HepG2 (cell line): ENCODE data around the gene NELFCD. TPM values are rescaled to one million over a fixed set of nuclear protein-coding genes. Genes with fewer than 3 reads are reported as not detected.

Experiments
- BORCS8-MEF2B ChIP-seq: sonication (generic); formaldehyde crosslinking; IDR thresholded peaks from 2 replicates; pipeline ENCODE4 v1.8.0; 2022; ENCODE audit warnings: mild to moderate bottlenecking, missing genetic modification reagents
- CSRNP1 ChIP-seq: sonication (generic); formaldehyde crosslinking; IDR thresholded peaks from 2 replicates; pipeline ENCODE4 v1.8.1; 2023; ENCODE audit warnings: mild to moderate bottlenecking, missing genetic modification reagents
- CTCF ChIP-seq: sonication (generic); formaldehyde crosslinking; IDR thresholded peaks from 2 replicates; pipeline ENCODE4 v1.5.0; 2020; ENCODE audit warnings: mild to moderate bottlenecking, missing genetic modification reagents, moderate library complexity
- ISX ChIP-seq: sonication (generic); formaldehyde crosslinking; conservative IDR thresholded peaks from 2 replicates; pipeline ENCODE4 v1.5.0; 2020; ENCODE audit warnings: missing genetic modification reagents
- KDM2A ChIP-seq: sonication (generic); formaldehyde crosslinking; IDR thresholded peaks from 2 replicates; pipeline ENCODE4 v1.4.0; 2020; ENCODE audit warnings: low read depth, missing genetic modification reagents, borderline replicate concordance
- KLF6 ChIP-seq: IDR thresholded peaks from 2 replicates; pipeline ENCODE4 v1.8.0; 2016; ENCODE audit warnings: missing biosample characterization, missing genetic modification reagents
- MXD1 ChIP-seq: sonication (generic); formaldehyde crosslinking; IDR thresholded peaks from 2 replicates; pipeline ENCODE4 v1.4.0; 2020; ENCODE audit warnings: mild to moderate bottlenecking, missing genetic modification reagents
- PLSCR1 ChIP-seq: sonication (generic); formaldehyde crosslinking; IDR thresholded peaks from 2 replicates; pipeline ENCODE4 v1.5.0; 2020; ENCODE audit warnings: missing genetic modification reagents, mild to moderate bottlenecking, borderline replicate concordance
- POLR2G ChIP-seq: fragments of 200-400 bp; formaldehyde crosslinking; IDR thresholded peaks from 2 replicates; pipeline ENCODE4 v1.6.1; 2018; ENCODE audit warnings: mild to moderate bottlenecking, low read depth, low read length, moderate library complexity
- STAT5B ChIP-seq: sonication (generic); formaldehyde crosslinking; IDR thresholded peaks from 2 replicates; pipeline ENCODE4 v1.4.0; 2020; ENCODE audit warnings: missing genetic modification reagents
- TIGD3 ChIP-seq: sonication (generic); formaldehyde crosslinking; IDR thresholded peaks from 2 replicates; pipeline ENCODE4 v1.5.1; 2020; ENCODE audit warnings: mild to moderate bottlenecking, missing genetic modification reagents, borderline replicate concordance
- ZBTB8A ChIP-seq: sonication (generic); formaldehyde crosslinking; IDR thresholded peaks from 2 replicates; pipeline ENCODE4 v1.4.0; 2020; ENCODE audit warnings: mild to moderate bottlenecking, low read depth, missing genetic modification reagents, borderline replicate concordance
- ZFP62 ChIP-seq: sonication (generic); formaldehyde crosslinking; IDR thresholded peaks from 2 replicates; pipeline ENCODE4 v1.4.0; 2020; ENCODE audit warnings: missing genetic modification reagents
- ZNF101 ChIP-seq: sonication (generic); formaldehyde crosslinking; IDR thresholded peaks from 2 replicates; pipeline ENCODE4 v1.4.0; 2020; ENCODE audit warnings: mild to moderate bottlenecking, low read depth, missing genetic modification reagents, borderline replicate concordance
- ZNF562 ChIP-seq: sonication (generic); formaldehyde crosslinking; IDR thresholded peaks from 2 replicates; pipeline ENCODE4 v1.8.0; 2022; ENCODE audit warnings: missing genetic modification reagents, borderline replicate concordance
- ZNF564 ChIP-seq: sonication (generic); formaldehyde crosslinking; IDR thresholded peaks from 2 replicates; pipeline ENCODE4 v1.8.1; 2023; ENCODE audit warnings: mild to moderate bottlenecking, missing genetic modification reagents
- ZNF781 ChIP-seq: sonication (generic); formaldehyde crosslinking; IDR thresholded peaks from 2 replicates; pipeline ENCODE4 v1.5.1; 2020; ENCODE audit warnings: borderline replicate concordance, mild to moderate bottlenecking, missing genetic modification reagents; ENCODE audit errors: not compliant biosample characterization
- polyA plus RNA-seq, 8 experiments: library from polyadenylated mRNA; depleted of rRNA in 3 of 8; stranded (reverse) in 7 of 8; unstranded in 1 of 8; fragments of >200 nt; fragmentation: Illumina TruSeq in 4 of 8; extraction: Trizol in 4 of 8; gene quantifications; 2 replicates each; pipeline versions ENCODE4 v1.2.1 to v1.2.3, GENCODE V29; 2011 to 2016; ENCODE audit warnings: low read depth in 4 of 8, missing spikeins in 1 of 8, mixed read lengths in 1 of 8; ENCODE audit not compliant: insufficient read depth in 1 of 8
- total RNA-seq, 5 experiments: library from RNA; depleted of rRNA; stranded (reverse); fragments of >200 nt; fragmentation: Illumina TruSeq; extraction: Trizol; gene quantifications; 2 replicates each; pipeline ENCODE4 v1.2.3, GENCODE V29; 2016; ENCODE audit warnings: low read depth in 1 of 5

The NELFCD gene
- total and polyA plus RNA-seq, 2 of the 13 experiments (the other 11 are each of a cell fraction or from before 2014, with no cell fraction given): 159 to 203 TPM

GRCh38 chr20:59042151-59042795 lies 61.2 kb downstream of the NELFCD start, which contains the start of gene PRELID3B (continued):
- TF ChIP-seq CTCF (CRISPR knock-in tag) (peak; percentile 12; the same call in 1 of the 2 replicates), CSRNP1 (CRISPR knock-in tag) (no peak), ZNF781 (peak; percentile 88), ISX (CRISPR knock-in tag) (no peak), TIGD3 (no peak), ZFP62 (CRISPR knock-in tag) (no peak), KDM2A (CRISPR knock-in tag) (peak; percentile 48; the same call in 1 of the 2 replicates), BORCS8-MEF2B (peak; percentile 68; the same call in 1 of the 2 replicates), ZNF564 (peak; percentile 73; the same call in 1 of the 2 replicates), MXD1 (CRISPR knock-in tag) (peak; percentile 51), POLR2G (peak; percentile 56), KLF6 (CRISPR knock-in tag) (peak; percentile 75; the same call in 1 of the 2 replicates), ZBTB8A (CRISPR knock-in tag) (peak; percentile 45; the same call in 1 of the 2 replicates), PLSCR1 (CRISPR knock-in tag) (0 out of 2 replicates have a peak, but pooled peaks have one; percentile 73), ZNF101 (0 out of 2 replicates have a peak, but pooled peaks have one; percentile 32), ZNF562 (CRISPR knock-in tag) (no peak), STAT5B (no peak)
